H1 (cell line): Measurements from ENCODE around the gene RHOB. TPM values are rescaled to one million over a fixed set of nuclear protein-coding genes. Genes with fewer than 3 reads are reported as not detected.

Experiments used
- BACH1 ChIP-seq: IDR thresholded peaks from 2 replicates; pipeline ENCODE4 v1.6.1; 2012; ENCODE audit warnings: low read length, improper control_type of control experiment
- CTCF ChIP-seq, 3 experiments: IDR thresholded peaks; 1 replicate in 2 of 3; 2 replicates in 1 of 3; pipeline versions ENCODE4 v1.5.1 to v1.6.1; 2011; ENCODE audit warnings: low read length in 3 of 3, mild to moderate bottlenecking in 3 of 3, inconsistent platforms in 2 of 3, low read depth in 1 of 3, moderate library complexity in 1 of 3; ENCODE audit not compliant: insufficient read depth in 1 of 3; ENCODE audit errors: control extremely low read depth in 1 of 3
- polyA plus RNA-seq, 7 experiments: library from polyadenylated mRNA; depleted of rRNA in 3 of 7; stranded (reverse) in 5 of 7; unstranded in 2 of 7; fragments of >200 nt in 5 of 7; fragments of 200-250 nt in 2 of 7; gene quantifications; 1 replicate in 5 of 7; 2 replicates in 1 of 7; 4 replicates in 1 of 7; pipeline versions ENCODE4 v1.2.1 to v1.2.3, GENCODE V29; 2011 to 2013; ENCODE audit warnings: missing spikeins in 2 of 7, mixed read lengths in 2 of 7
- total RNA-seq: library from RNA; stranded (reverse); fragmentation: NEBNext Ultra II Directional; extraction: Animal tissue kit (Norgen Biotek cat#: 25700); gene quantifications from 2 replicates; pipeline ENCODE4 v1.2.1, GENCODE V29; 2021

RHOB gene
- total and polyA plus RNA-seq, 2 of the 8 experiments (the other 6 are each of a cell fraction or from before 2014, with no cell fraction given), result 9.3 to 9.5 TPM

- no peak for TF ChIP-seq CTCF (IDR thresholded peaks at IDR 0.05; ENCODE audit: control extremely low read depth in 1 of 3, insufficient read depth in 1 of 3, low read depth in 1 of 3, low read length in 3 of 3)
- no peak for TF ChIP-seq BACH1
Measured at GRCh38 chr2:20431772-20432171, 15.1 kb upstream of the RHOB start (continued).
